Spleen (tissue), 11 donors: ENCODE measurements around the gene LRP1. TPM values are rescaled to one million over a fixed set of nuclear protein-coding genes. Genes with fewer than 3 reads are reported as not detected.

Source experiments
- DNase-seq: peaks from one replicate; pipeline ENCODE4 v3.0.0-alpha.2; 2020
- H3K27ac ChIP-seq, 8 donors: fragments of 200-600 bp; sonication (generic) in 7 of 8; 1 replicate in 4 of 8; 2 replicates in 4 of 8; pipeline versions ENCODE4 v1.5.0 to v1.8.0; 2016 to 2021; ENCODE audit warnings: inconsistent platforms in 4 of 8, mild to moderate bottlenecking in 4 of 8, moderate library complexity in 1 of 8
- H3K27me3 ChIP-seq, 7 donors: fragments of 200-600 bp; sonication (generic) in 6 of 7; replicated peaks in 1 of 7; 1 replicate in 4 of 7; 2 replicates in 3 of 7; pipeline versions ENCODE4 v1.5.0 to v1.8.0; 2016 to 2021; ENCODE audit warnings: inconsistent platforms in 3 of 7, mild to moderate bottlenecking in 1 of 7
- H3K36me3 ChIP-seq, 6 donors: fragments of 200-600 bp; sonication (generic) in 5 of 6; 1 replicate in 4 of 6; 2 replicates in 2 of 6; pipeline versions ENCODE4 v1.5.0 to v1.8.0; 2016 to 2021; ENCODE audit warnings: inconsistent platforms in 2 of 6
- H3K4me1 ChIP-seq, 6 donors: fragments of 200-600 bp; sonication (generic) in 5 of 6; 1 replicate in 3 of 6; 2 replicates in 3 of 6; pipeline versions ENCODE4 v1.5.0 to v1.8.0; 2016 to 2021; ENCODE audit warnings: inconsistent platforms in 3 of 6
- H3K4me3 ChIP-seq, 8 donors: fragments of 200-600 bp; sonication (generic) in 7 of 8; 1 replicate in 4 of 8; 2 replicates in 4 of 8; pipeline versions ENCODE4 v1.5.0 to v1.8.0; 2016 to 2021; ENCODE audit warnings: inconsistent platforms in 4 of 8, mild to moderate bottlenecking in 4 of 8, moderate library complexity in 2 of 8
- H3K9me3 ChIP-seq, 8 donors: fragments of 200-600 bp; sonication (generic) in 7 of 8; 1 replicate in 4 of 8; 2 replicates in 4 of 8; pipeline versions ENCODE4 v1.5.0 to v1.8.0; 2016 to 2021; ENCODE audit warnings: inconsistent platforms in 4 of 8
- POLR2A ChIP-seq, 3 donors: fragments of 450-650 bp; IDR thresholded peaks; one replicate each; pipeline ENCODE4 v1.5.1; 2017; ENCODE audit warnings: antibody characterized with exemption in 3 of 3, mild to moderate bottlenecking in 1 of 3
- POLR2AphosphoS5 ChIP-seq, 3 donors: sonication (generic); formaldehyde crosslinking; IDR thresholded peaks; one replicate each; pipeline ENCODE4 v1.5.1; 2017; ENCODE audit warnings: antibody characterized with exemption in 3 of 3
- WGBS, 5 donors: extraction: QIAGEN DNeasy Blood & Tissue Kit in 3 of 5; methylation state at CpG; one replicate each; pipeline versions ENCODE4 v1.1.5 to v1.1.7; 2013 to 2018; 5-methylcytosine and 5-hydroxymethylcytosine counted together
- intact Hi-C: fragments of 100-400 bp; cut with DNase I; formaldehyde crosslinking; loops from one replicate; pipeline ENCODE4 v1.15.0; 2023; ENCODE audit warnings: low total_unique reads
- polyA plus RNA-seq, 3 donors: library from polyadenylated mRNA; stranded (reverse); fragments of 200-250 nt; gene quantifications; one replicate each; pipeline ENCODE4 v1.2.1, GENCODE V29; 2013
- total RNA-seq, 7 donors: library from RNA; depleted of rRNA in 3 of 7; stranded (reverse); fragments of >200 nt in 3 of 7; fragmentation: NEBNext Ultra II Directional in 4 of 7; extraction: Animal tissue kit (Norgen Biotek cat#: 25700) in 4 of 7; gene quantifications; one replicate each; pipeline versions ENCODE4 v1.1.0 to v1.2.1, GENCODE V29; 2016 to 2021
- TF ChIP-seq, protein P1 (sequence below), 11 experiments: fragments of 200-600 bp in 7 of 11; fragments of 450-650 bp in 4 of 11; sonication (generic) in 4 of 11; IDR thresholded peaks in 8 of 11; conservative IDR thresholded peaks in 3 of 11; 1 replicate in 7 of 11; 2 replicates in 4 of 11; pipeline versions ENCODE4 v1.4.0 to v1.8.0; 2016 to 2021; ENCODE audit warnings: antibody characterized with exemption in 11 of 11, inconsistent platforms in 4 of 11, mild to moderate bottlenecking in 1 of 11
- donor health status: healthy with polysubstance abuse.
- donor health status: DM: no; HTN: no; CAD: no; lungs with moderate emphysema.
- donor health status: DM: no; HTN: no; CAD: no.
- donor health status: Bipolar disorder and iron deficiency.
- donor health status: healthy.
- donor health status: DM: no; HTN: no; CAD: no.
- donor health status: DM: yes; HTN: yes; CAD: no.

The LRP1 gene
- total and polyA plus RNA-seq, 10 donors, result 8.9 to 216 (median 159) TPM

DNA sequence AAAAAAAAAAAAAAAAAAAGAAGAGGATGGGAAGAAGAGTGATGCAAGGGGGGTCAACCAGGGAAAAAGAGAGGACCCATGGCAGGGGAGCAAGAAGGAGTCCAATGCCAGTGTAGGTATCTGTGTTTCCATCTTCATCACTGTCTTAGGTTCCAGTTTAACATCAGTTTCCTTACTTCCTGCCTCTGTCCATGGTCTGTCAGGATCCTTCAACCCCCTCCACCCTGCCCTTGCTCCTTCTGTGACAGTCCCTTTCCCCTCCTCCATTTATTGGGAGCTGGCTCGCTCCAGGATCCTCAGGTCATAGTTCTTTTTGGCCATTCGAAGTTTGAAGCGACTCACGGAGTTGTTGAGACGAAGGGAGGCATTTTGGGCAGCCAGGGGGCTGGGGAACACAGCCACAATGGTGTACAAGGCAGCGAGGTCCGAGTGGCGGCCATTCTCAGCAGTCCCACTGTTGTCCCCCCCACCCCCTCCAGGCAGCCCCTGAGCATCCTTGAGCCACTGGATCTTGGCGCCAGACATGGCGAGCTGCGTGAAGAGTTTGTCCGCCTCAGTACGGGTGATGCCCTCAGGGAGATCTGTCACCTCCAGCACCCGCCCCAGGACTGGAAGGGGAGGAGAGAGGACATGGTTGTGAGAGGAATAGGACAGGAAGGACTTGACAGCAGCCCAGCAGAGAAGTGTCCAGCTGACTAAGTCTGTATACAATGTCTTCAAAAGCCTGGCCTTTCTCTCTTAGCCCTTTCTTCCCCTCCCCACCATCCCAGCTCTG, 126.4 kb downstream of the LRP1 start:
- TF ChIP-seq POLR2A (IDR thresholded peaks at IDR 0.05), result no peak
- TF ChIP-seq, protein P1, sequence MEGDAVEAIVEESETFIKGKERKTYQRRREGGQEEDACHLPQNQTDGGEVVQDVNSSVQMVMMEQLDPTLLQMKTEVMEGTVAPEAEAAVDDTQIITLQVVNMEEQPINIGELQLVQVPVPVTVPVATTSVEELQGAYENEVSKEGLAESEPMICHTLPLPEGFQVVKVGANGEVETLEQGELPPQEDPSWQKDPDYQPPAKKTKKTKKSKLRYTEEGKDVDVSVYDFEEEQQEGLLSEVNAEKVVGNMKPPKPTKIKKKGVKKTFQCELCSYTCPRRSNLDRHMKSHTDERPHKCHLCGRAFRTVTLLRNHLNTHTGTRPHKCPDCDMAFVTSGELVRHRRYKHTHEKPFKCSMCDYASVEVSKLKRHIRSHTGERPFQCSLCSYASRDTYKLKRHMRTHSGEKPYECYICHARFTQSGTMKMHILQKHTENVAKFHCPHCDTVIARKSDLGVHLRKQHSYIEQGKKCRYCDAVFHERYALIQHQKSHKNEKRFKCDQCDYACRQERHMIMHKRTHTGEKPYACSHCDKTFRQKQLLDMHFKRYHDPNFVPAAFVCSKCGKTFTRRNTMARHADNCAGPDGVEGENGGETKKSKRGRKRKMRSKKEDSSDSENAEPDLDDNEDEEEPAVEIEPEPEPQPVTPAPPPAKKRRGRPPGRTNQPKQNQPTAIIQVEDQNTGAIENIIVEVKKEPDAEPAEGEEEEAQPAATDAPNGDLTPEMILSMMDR (IDR thresholded peaks at IDR 0.05 in 8 of 11, conservative IDR thresholded peaks at IDR 0.05 in 3 of 11), result no peak
- TF ChIP-seq POLR2AphosphoS5 (IDR thresholded peaks at IDR 0.05), result peak in 1 of 3 donors; percentile 15
- WGBS, 5 donors, result 96 to 98% (median 97%) methylated on average over 12 to 14 of the region's 14 CpGs
- intact Hi-C loops, result no loop called here
- Histone ChIP-seq H3K4me1 (no peaks in the 10 kb centered on the region), H3K4me3 (no peak overlapping the region), H3K36me3 (peaks cover 2 to 67% (median 55%) of the 10 kb centered on the region in 6 donors), H3K27ac (no peak overlapping the region), H3K27me3 (no peaks in the 10 kb centered on the region), H3K9me3 (no peaks in the 10 kb centered on the region)
- DNase-seq, result no peak

DNA sequence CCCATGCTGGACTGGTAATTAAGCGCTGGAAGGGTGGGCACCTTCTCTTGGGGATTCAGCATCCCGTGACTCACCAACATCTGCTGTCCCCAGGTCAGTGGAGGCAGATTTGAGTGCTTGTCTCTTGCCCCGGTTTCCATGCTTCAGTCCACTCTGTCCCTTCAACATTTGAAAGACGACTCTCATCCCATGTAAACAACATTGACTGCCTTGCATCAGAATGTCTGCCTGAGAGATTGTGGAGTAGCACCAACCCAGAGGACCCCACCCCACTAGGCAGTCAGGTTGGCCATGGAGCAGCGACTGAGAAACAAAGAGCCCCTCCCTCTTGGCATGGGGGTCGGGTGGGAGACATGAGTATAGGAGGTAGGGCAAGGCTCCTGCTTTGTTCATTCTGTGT, 127.6 kb downstream of the LRP1 start:
- no peak for DNase-seq
- Histone ChIP-seq H3K4me1 (no peaks in the 10 kb centered on the region), H3K4me3 (no peak overlapping the region), H3K27me3 (no peaks in the 10 kb centered on the region), H3K27ac (no peak overlapping the region), H3K36me3 (peaks cover 2 to 79% (median 62%) of the 10 kb centered on the region in 6 donors), H3K9me3 (no peaks in the 10 kb centered on the region)
- intact Hi-C loops, result no loop called here
- TF ChIP-seq POLR2AphosphoS5 (IDR thresholded peaks at IDR 0.05) (no peak), POLR2A (IDR thresholded peaks at IDR 0.05) (no peak)
- TF ChIP-seq, protein P1 (IDR thresholded peaks at IDR 0.05 in 8 of 11, conservative IDR thresholded peaks at IDR 0.05 in 3 of 11), result no peak
- 86 to 98% (median 93%) methylated on average over 6 of the region's 6 CpGs for WGBS, 5 donors

DNA sequence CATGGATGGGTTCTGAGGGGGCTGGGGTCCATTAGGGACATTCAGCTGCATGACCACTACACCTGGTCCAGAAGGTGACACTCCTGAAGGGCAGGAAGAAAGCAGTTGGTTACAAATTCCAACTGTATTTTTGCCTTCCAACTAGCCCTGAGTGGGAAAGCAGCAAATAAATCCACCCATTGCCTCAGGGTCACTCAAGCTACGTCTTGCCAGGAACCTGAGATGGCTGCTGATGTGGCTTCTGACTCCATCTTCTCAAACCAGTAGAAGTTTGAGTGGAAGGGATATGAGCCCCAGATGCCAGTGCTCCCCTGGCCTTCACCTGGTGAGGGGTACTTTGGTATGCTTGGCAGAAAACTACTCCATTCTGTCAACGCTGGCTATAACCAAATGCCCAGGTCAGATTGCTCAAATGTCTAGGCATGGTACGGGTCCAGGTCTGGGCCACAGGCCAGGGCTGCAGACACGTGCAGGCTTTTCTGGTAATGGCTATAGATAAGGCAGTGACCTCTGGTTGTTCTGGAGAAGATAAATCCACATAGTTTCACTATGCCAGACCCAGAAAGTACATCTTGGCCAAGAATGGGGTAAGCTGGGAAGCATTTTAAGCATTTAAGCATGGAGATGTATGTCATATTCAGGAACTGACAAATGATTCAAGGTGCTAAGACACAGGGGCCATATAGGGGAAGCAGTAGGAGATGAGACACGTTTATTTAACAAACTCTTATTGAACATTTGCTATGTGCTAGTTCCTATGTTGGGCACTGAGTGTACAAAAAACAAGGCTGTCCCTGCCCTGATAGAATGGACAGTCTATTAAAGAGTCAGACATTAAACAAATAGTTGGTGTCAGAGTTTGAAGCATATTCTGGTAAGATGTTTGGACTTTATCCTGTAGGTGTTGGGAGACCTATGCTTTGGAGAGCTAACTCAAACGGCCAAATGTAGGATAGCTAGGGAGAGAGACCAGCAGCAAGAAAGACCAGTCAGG, 131.0 kb downstream of the LRP1 start:
- no peaks in the 10 kb centered on the region for H3K9me3 ChIP-seq
- H3K27ac ChIP-seq, result no peak overlapping the region
- H3K4me1 ChIP-seq, result peaks cover 3 to 12% (median 5%) of the 10 kb centered on the region in 6 donors
- DNase-seq, result no peak
- peaks cover 2 to 94% (median 67%) of the 10 kb centered on the region in 6 donors for H3K36me3 ChIP-seq
- H3K4me3 ChIP-seq, result no peak overlapping the region
- 75 to 94% (median 83%) methylated on average over 5 to 6 of the region's 6 CpGs for WGBS, 5 donors
- no peaks in the 10 kb centered on the region for H3K27me3 ChIP-seq
- no peak for TF ChIP-seq POLR2A (IDR thresholded peaks at IDR 0.05)
- TF ChIP-seq POLR2AphosphoS5 (IDR thresholded peaks at IDR 0.05), result no peak
- TF ChIP-seq, protein P1 (IDR thresholded peaks at IDR 0.05 in 8 of 11, conservative IDR thresholded peaks at IDR 0.05 in 3 of 11), result no peak
- intact Hi-C loops, result no loop called here
